ENCODE data around the gene TSNAXIP1.

DNA sequence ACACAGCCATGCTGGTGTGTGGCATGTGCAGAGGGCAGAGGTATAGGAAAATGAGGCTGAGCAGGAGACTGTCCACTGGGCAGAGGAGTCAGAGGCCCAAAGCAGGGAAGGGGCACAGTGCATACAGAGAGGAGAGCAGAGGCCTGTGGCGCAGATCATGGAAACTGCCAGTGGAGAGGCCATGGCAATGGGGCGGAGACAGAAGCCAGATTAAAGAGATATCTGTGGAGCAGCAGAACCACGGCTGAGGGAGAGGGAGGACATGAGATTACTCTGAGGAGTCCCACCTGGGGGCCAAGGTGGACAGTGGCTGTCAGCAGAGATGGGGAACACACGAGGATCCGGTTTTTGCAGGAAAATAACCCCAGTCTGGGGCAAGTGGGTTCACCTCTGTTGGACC, 43.6 kb upstream of the TSNAXIP1 start:
- no peak for TF ChIP-seq POLR2AphosphoS5 (IDR thresholded peaks at IDR 0.05)
- TF ChIP-seq, protein P1, sequence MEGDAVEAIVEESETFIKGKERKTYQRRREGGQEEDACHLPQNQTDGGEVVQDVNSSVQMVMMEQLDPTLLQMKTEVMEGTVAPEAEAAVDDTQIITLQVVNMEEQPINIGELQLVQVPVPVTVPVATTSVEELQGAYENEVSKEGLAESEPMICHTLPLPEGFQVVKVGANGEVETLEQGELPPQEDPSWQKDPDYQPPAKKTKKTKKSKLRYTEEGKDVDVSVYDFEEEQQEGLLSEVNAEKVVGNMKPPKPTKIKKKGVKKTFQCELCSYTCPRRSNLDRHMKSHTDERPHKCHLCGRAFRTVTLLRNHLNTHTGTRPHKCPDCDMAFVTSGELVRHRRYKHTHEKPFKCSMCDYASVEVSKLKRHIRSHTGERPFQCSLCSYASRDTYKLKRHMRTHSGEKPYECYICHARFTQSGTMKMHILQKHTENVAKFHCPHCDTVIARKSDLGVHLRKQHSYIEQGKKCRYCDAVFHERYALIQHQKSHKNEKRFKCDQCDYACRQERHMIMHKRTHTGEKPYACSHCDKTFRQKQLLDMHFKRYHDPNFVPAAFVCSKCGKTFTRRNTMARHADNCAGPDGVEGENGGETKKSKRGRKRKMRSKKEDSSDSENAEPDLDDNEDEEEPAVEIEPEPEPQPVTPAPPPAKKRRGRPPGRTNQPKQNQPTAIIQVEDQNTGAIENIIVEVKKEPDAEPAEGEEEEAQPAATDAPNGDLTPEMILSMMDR (IDR thresholded peaks at IDR 0.05) = no peak
- no peak for TF ChIP-seq EP300 (IDR thresholded peaks at IDR 0.05)
- no peak for TF ChIP-seq POLR2A (IDR thresholded peaks at IDR 0.05)

Data from upper lobe of left lung (tissue), 4 donors.